Lower leg skin (tissue), 4 donors: ENCODE results near the gene CEP112. TPM values are rescaled to one million over a fixed set of nuclear protein-coding genes. Genes with fewer than 3 reads are reported as not detected.

Source experiments
- DNase-seq, 2 donors: peaks; one replicate each; pipeline ENCODE4 v3.0.0-alpha.2; 2019; ENCODE audit warnings: low spot score in 2 of 2
- H3K4me3 ChIP-seq: fragments of 200-600 bp; sonication (generic); 2 replicates; pipeline ENCODE4 v1.5.1; 2017; ENCODE audit warnings: mild to moderate bottlenecking, low read depth; ENCODE audit not compliant: poor library complexity, severe bottlenecking
- POLR2A ChIP-seq, 2 donors: fragments of 450-650 bp; IDR thresholded peaks; one replicate each; pipeline ENCODE4 v1.6.1; 2016 to 2017; ENCODE audit warnings: antibody characterized with exemption in 2 of 2, mild to moderate bottlenecking in 1 of 2, moderate library complexity in 1 of 2
- WGBS, 2 donors: methylation state at CpG; one replicate each; pipeline ENCODE4 v1.1.5; 2018; 5-methylcytosine and 5-hydroxymethylcytosine counted together
- intact Hi-C: fragments of 100-400 bp; cut with DNase I; formaldehyde crosslinking; loops from one replicate; pipeline ENCODE4 v1.15.0; 2023; ENCODE audit warnings: low total_unique reads
- total RNA-seq, 4 donors: library from RNA; depleted of rRNA; stranded (reverse); fragments of >200 nt; gene quantifications; one replicate each; pipeline ENCODE4 v1.1.0, GENCODE V29; 2016
- TF ChIP-seq, protein P1 (sequence below), 3 donors: fragments of 450-650 bp; IDR thresholded peaks; one replicate each; pipeline ENCODE4 v1.5.1; 2016; ENCODE audit warnings: antibody characterized with exemption in 3 of 3, mild to moderate bottlenecking in 3 of 3, moderate library complexity in 2 of 3

The CEP112 gene
- total RNA-seq, 4 donors from 2014 or later = 1.6 to 7.6 (median 3.6) TPM

DNA sequence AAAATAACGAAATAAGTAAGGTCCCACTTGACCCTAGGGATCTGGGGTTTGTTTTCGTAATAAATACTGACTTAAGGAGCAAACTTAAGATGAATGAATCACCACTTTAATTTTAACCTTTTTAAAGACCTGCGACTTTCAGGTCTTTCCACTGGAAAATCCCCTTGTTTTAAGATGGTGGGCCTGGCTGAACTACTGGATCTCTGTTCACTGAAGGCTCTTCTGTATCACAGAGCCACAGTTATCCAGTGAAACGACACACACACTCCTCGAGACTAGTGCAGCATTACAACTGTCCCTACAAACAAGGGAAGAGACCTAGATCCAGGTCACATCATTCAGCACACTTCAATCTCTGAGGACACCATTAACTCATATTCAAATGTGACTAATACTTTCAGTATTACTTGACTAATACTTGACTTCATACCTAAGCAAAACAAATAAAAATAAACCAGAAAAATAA, 299.0 kb downstream of the CEP112 start:
- WGBS, 2 donors = 87 to 90% methylated on average over 5 of the region's 5 CpGs
- TF ChIP-seq, protein P1, sequence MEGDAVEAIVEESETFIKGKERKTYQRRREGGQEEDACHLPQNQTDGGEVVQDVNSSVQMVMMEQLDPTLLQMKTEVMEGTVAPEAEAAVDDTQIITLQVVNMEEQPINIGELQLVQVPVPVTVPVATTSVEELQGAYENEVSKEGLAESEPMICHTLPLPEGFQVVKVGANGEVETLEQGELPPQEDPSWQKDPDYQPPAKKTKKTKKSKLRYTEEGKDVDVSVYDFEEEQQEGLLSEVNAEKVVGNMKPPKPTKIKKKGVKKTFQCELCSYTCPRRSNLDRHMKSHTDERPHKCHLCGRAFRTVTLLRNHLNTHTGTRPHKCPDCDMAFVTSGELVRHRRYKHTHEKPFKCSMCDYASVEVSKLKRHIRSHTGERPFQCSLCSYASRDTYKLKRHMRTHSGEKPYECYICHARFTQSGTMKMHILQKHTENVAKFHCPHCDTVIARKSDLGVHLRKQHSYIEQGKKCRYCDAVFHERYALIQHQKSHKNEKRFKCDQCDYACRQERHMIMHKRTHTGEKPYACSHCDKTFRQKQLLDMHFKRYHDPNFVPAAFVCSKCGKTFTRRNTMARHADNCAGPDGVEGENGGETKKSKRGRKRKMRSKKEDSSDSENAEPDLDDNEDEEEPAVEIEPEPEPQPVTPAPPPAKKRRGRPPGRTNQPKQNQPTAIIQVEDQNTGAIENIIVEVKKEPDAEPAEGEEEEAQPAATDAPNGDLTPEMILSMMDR (IDR thresholded peaks at IDR 0.05) = no peak
- no peak for TF ChIP-seq POLR2A (IDR thresholded peaks at IDR 0.05)
- intact Hi-C loops = no loop called here
- DNase-seq = no peak
- H3K4me3 ChIP-seq = no peak overlapping the region

DNA sequence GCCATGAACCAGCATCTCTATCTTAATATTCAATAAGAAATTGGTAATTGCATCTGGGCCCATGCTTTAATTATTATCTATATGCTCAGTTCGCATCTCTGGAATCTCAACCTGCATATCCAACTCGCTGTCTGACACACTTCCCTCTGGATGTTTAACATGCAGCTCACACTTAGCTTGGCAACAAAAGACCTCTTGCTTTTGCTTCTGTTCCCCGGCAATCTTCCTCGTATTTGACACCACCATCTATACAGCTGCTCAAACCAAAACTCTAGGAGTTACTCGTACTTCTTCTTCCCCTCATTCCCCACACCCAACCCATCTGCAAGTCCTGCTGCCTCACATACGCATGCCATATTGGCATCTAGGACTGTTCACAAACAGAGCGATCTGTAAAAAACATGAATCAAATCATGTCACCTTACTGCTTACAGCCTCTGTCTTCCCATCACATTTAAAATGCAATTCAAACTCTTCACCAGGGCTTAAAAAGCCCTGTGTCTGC, 300.6 kb downstream of the CEP112 start:
- TF ChIP-seq, protein P1 (IDR thresholded peaks at IDR 0.05) = no peak
- TF ChIP-seq POLR2A (IDR thresholded peaks at IDR 0.05) = no peak
- WGBS, 2 donors = 97% methylated on average over 7 of the region's 7 CpGs
- DNase-seq = no peak

DNA sequence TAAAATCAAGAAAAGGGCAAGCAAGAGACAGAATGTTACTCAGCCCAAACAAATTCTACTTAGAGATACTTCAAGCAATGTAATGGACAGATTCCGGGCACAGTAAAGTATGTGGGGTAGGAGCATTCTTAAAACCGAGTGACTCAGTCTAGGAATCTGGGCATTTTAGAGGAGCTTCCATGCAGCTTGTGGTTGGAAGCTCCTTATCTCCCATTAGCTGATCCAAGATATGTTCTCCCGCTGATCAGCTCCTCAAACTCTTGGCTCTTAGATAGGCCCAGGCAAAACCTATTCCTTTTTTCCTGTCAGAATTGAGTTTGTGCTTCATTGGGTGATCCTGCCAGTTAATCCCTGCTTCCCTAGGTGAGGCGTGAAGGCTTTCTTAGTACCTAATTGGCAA, 303.3 kb downstream of the CEP112 start:
- WGBS, 2 donors = 84 to 91% methylated on average over 4 of the region's 4 CpGs

More for the DNA sequence above, 300.6 kb downstream of the CEP112 start:
- no peak overlapping the region for H3K4me3 ChIP-seq
- intact Hi-C loops = no loop called here

DNA sequence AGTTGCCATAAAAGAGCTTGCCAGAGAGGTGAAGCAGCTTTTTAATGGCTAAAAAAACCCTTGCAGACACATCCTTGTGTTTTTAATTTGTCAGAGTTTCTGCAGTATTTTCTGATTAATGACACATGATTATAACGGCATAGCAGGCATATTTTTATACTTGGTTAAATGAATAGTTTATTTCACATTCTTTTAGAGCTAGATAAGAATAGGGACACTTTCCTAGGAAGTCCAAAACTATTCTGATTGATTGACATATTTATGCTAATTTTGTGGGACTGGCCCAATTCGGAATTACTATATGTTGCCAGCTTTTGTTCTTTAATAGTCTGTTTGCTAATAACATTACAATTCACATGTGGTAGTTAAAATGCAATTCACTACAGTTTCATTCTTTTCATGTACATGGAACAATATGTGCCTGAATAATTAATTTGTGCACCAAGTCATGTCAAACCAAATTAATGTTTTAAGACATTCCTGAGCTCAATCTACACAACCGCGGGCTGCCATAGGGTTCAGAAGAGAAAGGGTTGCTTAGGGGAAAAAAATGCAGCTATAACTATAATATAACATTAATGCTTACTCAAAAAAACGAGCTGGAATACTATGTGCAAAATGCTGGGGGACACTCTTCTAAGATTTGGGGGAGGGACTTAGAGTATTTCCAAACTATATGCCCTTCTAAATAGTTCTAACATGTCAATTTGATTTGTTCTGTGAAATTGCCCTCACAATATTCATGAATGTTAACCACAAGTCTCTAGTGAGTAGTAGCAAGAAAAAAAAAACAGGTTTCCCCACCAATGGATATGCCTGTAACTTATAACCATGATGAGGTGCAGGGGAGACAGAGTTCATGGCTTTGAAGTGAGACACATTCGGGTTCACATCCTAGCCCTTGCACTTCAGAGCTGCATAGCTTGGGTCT, 305.4 kb downstream of the CEP112 start:
- DNase-seq = no peak
- no peak overlapping the region for H3K4me3 ChIP-seq
- TF ChIP-seq POLR2A (IDR thresholded peaks at IDR 0.05) = no peak
- TF ChIP-seq, protein P1 (IDR thresholded peaks at IDR 0.05) = no peak
- intact Hi-C loops = no loop called here
- 31 to 37% methylated on average over 6 of the region's 6 CpGs for WGBS, 2 donors

More for the DNA sequence above, 303.3 kb downstream of the CEP112 start:
- H3K4me3 ChIP-seq = no peak overlapping the region
- DNase-seq = no peak
- intact Hi-C loops = no loop called here
- TF ChIP-seq POLR2A (IDR thresholded peaks at IDR 0.05) = no peak
- TF ChIP-seq, protein P1 (IDR thresholded peaks at IDR 0.05) = no peak

DNA sequence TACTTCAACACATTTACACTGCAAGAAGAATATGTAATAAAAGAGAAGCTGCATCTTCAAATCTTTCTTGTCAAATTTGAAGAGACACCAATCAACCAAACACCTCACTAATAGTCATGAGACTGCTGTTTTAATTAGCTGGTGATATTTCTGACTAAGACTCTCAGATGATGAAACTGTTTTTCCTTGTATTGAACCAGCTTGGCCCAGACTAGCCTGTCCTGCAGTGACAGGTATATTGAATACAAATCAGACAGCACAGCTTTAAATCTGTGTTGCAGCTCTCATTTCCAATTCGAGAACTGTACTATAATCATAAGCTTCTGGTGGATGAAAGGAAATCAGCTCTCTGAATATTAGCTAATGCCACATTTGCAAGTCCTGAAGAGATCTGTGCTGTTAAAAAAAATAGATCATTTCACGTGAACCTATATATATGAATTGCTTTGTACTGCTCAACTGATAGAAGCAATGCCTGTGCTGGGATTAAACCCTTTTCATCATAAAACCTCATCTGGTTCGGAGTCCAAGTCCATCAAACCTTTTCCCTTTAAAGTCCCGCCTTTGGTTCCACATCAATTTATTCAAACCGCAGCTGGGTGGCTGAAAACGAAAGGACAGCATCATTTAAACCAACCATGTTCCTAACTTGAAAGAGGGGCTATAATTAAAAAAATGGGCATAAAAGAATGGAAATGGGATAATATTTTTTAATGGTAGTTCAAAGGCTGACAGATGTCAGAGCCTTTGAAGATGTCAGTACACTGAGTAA, 306.2 kb downstream of the CEP112 start:
- intact Hi-C loops = no loop called here
- DNase-seq = no peak
- 25 to 41% methylated on average over 6 of the region's 6 CpGs for WGBS, 2 donors
- no peak for TF ChIP-seq POLR2A (IDR thresholded peaks at IDR 0.05)
- no peak overlapping the region for H3K4me3 ChIP-seq

- no peak overlapping the region for H3K4me3 ChIP-seq
- no peak for TF ChIP-seq POLR2A (IDR thresholded peaks at IDR 0.05)
- WGBS, 2 donors = 61 to 66% methylated on average over 4 of the region's 4 CpGs
- intact Hi-C loops = no loop called here
- no peak for DNase-seq
Measured at GRCh38 chr17:65876985-65877384, 314.9 kb downstream of the CEP112 start.
